Panc1 (cell line): Measurements from ENCODE around the gene KCNQ1.

Experiments used
- POLR2AphosphoS5 ChIP-seq: IDR thresholded peaks from 2 replicates; pipeline ENCODE4 v1.6.1; 2012; ENCODE audit warnings: mild to moderate bottlenecking, low read depth, low read length, moderate library complexity
- SIN3A ChIP-seq: IDR thresholded peaks from 2 replicates; pipeline ENCODE4 v1.6.1; 2012; ENCODE audit warnings: low read depth, mild to moderate bottlenecking, low read length, moderate library complexity, borderline replicate concordance; ENCODE audit not compliant: insufficient read depth
- TCF7L2 ChIP-seq: IDR thresholded peaks from 2 replicates; pipeline ENCODE4 v1.6.1; 2011; ENCODE audit warnings: mild to moderate bottlenecking, low read depth, low read length, inconsistent platforms
- TF ChIP-seq, protein P1 (sequence below): fragments of 450-650 bp; IDR thresholded peaks from 2 replicates; pipeline ENCODE4 v1.5.1; 2017; ENCODE audit warnings: mild to moderate bottlenecking
- TF ChIP-seq, protein P2 (sequence below), 2 experiments: IDR thresholded peaks; 2 replicates each; pipeline ENCODE4 v1.6.1; 2011 to 2012; ENCODE audit warnings: low read depth in 2 of 2, control low read depth in 1 of 2, low read length in 1 of 2, mild to moderate bottlenecking in 1 of 2, moderate library complexity in 1 of 2; ENCODE audit not compliant: insufficient read depth in 1 of 2

DNA sequence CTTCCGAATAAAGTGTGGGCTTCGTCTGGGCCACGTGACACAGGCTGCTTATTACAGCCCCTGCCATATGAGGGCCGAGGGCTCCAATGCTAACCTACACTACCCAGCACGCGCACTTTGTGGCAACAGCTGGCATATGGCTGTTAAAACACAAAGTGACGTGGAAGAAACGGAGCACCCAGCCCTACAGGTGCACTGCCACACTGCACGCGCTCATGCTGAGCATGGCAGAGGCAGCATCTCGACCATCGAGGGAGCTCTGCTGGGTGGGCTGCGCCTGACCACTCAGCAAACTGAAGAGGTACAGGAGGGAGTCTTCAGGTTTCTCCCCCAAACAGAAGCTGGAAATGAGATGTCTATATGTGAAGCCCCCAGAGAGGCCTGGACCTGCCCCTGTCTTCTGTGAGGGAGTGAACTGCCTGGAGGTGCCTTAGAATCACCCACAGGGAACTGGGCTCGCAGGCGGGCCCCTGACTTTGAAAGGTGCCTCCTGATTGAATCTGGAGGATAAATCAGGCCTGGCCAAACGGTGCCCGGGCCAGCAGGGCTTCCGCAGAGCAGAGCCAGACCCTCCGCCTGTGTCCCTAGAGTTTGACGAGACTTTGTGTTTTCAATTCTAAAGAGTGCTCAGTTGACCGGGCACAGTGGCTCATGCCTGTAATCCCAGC, 26.0 kb upstream of the KCNQ1 start:
- TF ChIP-seq, protein P1, sequence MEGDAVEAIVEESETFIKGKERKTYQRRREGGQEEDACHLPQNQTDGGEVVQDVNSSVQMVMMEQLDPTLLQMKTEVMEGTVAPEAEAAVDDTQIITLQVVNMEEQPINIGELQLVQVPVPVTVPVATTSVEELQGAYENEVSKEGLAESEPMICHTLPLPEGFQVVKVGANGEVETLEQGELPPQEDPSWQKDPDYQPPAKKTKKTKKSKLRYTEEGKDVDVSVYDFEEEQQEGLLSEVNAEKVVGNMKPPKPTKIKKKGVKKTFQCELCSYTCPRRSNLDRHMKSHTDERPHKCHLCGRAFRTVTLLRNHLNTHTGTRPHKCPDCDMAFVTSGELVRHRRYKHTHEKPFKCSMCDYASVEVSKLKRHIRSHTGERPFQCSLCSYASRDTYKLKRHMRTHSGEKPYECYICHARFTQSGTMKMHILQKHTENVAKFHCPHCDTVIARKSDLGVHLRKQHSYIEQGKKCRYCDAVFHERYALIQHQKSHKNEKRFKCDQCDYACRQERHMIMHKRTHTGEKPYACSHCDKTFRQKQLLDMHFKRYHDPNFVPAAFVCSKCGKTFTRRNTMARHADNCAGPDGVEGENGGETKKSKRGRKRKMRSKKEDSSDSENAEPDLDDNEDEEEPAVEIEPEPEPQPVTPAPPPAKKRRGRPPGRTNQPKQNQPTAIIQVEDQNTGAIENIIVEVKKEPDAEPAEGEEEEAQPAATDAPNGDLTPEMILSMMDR, result no peak
- no peak for TF ChIP-seq SIN3A
- TF ChIP-seq POLR2AphosphoS5, result no peak
- TF ChIP-seq, protein P2, sequence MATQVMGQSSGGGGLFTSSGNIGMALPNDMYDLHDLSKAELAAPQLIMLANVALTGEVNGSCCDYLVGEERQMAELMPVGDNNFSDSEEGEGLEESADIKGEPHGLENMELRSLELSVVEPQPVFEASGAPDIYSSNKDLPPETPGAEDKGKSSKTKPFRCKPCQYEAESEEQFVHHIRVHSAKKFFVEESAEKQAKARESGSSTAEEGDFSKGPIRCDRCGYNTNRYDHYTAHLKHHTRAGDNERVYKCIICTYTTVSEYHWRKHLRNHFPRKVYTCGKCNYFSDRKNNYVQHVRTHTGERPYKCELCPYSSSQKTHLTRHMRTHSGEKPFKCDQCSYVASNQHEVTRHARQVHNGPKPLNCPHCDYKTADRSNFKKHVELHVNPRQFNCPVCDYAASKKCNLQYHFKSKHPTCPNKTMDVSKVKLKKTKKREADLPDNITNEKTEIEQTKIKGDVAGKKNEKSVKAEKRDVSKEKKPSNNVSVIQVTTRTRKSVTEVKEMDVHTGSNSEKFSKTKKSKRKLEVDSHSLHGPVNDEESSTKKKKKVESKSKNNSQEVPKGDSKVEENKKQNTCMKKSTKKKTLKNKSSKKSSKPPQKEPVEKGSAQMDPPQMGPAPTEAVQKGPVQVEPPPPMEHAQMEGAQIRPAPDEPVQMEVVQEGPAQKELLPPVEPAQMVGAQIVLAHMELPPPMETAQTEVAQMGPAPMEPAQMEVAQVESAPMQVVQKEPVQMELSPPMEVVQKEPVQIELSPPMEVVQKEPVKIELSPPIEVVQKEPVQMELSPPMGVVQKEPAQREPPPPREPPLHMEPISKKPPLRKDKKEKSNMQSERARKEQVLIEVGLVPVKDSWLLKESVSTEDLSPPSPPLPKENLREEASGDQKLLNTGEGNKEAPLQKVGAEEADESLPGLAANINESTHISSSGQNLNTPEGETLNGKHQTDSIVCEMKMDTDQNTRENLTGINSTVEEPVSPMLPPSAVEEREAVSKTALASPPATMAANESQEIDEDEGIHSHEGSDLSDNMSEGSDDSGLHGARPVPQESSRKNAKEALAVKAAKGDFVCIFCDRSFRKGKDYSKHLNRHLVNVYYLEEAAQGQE (IDR thresholded peaks at IDR 0.05; ENCODE audit: insufficient read depth in 1 of 2, low read depth in 2 of 2, low read length in 1 of 2), result no peak
- no peak for TF ChIP-seq TCF7L2
